ENCODE results near the gene LRIG1.

LRIG1 gene

GRCh38 chr3:66466606-66467270 lies 34.1 kb downstream of the LRIG1 start:
- no peak for DNase-seq

- no peak for DNase-seq
These were observed 35.2 kb downstream of the LRIG1 start for GRCh38 chr3:66465587-66465986.

DNA sequence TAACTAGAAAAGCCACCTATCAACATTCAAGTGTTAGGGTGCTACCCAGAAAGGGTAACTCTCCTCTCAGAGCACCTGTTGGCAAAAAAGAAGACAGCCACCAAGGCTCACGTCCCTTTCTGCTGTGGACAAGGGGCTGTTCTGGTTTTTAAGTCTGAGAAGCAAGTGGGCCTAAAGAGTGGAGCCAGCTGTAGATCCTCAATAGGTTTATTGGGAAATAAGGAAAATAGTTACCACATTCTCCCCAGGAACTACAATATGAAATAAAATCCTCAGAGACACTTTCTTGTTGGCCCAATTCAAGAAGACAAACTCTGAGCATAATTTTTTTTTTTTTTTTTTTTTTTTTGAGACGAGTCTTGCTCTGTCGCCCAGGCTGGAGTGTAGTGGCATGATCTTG lies 35.8 kb downstream of the LRIG1 start:
- DNase-seq: no peak

DNA sequence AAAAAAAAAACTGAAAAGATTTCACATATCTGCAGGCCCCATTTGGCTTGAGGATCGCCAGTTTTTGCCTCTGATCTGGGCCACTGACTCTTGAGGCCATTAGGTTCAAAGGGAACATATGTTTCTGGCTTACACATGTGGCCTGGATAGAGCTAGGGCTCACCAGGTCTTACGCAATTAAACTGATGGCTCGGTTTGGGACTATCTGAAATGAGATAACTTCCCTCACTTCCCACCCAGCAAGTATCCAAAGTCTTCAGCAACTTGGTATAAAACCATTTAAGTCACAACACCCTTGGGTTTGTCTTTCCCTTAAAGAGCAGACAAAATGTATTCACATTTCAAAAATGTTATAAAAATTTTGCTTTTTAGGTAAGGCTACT lies 36.3 kb downstream of the LRIG1 start:
- DNase-seq: no peak

- no peak for DNase-seq
These were observed 36.9 kb downstream of the LRIG1 start for GRCh38 chr3:66463730-66464511.

DNA sequence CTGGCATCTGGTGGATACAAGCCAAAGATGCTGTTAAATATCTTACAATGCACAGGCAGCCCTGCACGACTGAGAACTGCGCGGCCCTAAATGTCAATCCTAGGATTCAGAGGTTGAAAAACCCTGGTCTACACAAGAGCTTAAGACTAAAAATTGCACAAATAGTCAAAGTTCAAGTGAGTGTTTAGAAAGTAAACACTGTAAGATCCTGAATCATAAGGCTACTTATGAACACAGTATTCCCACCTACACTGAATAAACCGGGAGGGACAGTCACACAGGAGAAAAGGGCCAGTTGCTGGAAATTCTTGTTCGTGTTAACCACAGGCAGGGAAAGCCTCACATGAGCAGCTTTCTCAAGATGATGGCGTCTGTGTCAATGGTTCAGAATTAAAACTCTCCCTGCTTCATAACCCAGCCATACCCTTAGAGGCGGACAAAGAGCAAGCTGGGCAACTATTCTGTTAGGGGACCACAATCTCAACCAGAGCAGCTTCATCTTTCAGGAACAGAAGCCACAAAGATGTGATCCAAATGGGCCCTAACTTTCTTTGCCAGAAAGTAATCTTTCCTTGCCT lies 37.7 kb downstream of the LRIG1 start:
- DNase-seq: no peak

- no peak for DNase-seq
These were observed 43.6 kb downstream of the LRIG1 start for GRCh38 chr3:66457252-66457651.

GRCh38 chr3:66456711-66457173 lies 44.1 kb downstream of the LRIG1 start:
- DNase-seq: no peak

GRCh38 chr3:66454464-66454859 lies 46.4 kb downstream of the LRIG1 start:
- DNase-seq: no peak

- DNase-seq: no peak
These were observed 47.0 kb downstream of the LRIG1 start for GRCh38 chr3:66453651-66454463.

DNA sequence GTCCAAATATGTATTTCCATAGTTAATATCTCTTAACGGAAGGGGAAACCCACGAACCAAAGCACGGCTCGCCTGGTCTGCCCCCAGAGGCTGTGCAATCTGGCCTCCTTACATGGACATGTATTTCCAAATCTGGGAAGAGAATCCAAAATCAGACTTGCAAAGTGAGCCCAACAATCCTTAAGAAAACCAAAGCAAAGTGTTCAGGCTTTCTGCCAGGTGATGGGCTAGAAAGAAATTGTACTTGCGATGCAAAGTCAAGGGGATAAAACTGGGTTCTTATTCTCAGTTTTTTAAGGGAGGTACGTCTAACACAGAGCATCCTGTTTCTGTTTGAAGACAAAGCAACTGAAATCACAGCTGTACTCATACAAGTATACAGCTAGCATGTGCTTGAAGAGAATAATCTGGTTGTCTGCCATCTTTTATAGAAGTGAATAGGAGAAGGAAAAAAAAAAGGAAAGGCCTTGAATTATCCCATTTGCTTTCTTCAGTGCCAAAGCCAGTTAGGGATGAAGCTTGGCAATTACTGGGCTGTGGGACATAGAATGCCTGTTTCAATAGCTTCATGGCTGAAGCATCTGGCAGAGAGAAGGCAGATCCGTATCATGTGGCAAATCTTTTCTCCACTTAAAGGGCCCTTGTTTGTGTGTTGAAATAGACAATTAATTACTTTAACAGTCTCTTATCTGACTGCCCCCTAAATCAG lies 48.4 kb downstream of the LRIG1 start:
- no peak for DNase-seq

- no peak for DNase-seq
These were observed 49.1 kb downstream of the LRIG1 start for GRCh38 chr3:66451766-66452165.

DNA sequence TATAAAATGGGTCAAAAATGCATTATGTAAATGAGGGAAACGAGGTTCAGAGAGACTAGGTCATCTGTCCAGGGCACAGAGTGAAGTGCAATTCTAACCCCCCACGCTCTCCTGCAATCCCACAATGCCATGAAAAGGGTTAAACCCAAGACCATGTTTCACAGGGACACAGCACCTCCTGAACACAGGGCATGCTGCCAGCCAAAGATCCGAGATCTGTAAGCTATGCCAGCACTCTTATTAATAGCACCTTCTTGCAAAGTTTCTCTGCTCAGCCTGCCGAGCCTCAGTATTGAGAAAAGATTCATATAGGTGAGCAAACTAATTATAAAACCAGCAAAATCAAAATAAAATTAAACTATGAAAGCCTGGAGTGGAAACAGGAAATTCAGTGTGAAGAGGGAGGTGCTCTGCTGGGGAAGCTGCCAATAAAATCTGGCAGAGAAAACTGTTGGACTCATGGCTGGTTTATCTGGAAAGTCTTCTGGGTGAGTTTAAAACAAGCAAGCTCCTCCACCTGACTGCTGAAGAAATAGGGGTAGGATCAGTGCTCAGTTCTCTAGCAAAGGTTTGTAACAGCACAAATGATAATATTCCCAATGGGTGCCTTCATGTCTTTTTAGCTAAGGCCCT lies 50.3 kb downstream of the LRIG1 start:
- no peak for DNase-seq

- no peak for DNase-seq
These were observed 51.3 kb downstream of the LRIG1 start for GRCh38 chr3:66449411-66449974.

GRCh38 chr3:66444146-66444644 lies 56.6 kb downstream of the LRIG1 start:
- DNase-seq: no peak

DNA sequence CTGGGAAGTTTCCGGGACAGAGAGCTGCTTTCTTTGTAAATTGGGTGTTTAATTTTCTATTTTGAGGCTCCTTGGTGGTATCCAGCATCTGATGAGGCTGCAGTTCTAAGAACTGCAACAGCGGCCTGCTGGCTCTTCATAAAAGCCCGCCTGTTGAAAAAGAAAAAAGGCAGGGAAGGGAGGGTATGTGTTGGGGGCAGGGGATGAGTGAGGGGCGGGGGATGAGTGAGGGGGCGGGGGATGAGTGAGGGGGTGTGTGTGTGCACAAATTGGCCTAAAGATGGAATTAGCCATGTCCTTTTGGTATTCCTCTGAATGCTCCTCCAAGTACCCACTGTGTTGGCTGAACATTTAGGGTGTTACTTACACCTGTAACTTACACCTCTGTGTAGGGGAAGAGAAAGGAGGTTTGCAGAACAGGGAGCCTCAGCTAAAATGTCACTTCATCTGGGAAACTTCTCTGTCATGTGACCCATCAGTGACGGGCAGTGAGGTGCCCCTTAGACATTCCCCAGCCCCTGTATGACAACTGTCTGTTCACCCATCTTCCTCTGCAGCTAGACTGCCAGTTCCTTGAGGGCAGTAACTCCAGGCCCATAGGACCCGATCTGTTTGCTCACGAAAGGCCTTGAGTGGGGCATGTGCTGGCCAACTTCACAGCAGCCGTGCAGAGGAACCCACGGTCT lies 57.6 kb downstream of the LRIG1 start:
- DNase-seq: no peak

DNA sequence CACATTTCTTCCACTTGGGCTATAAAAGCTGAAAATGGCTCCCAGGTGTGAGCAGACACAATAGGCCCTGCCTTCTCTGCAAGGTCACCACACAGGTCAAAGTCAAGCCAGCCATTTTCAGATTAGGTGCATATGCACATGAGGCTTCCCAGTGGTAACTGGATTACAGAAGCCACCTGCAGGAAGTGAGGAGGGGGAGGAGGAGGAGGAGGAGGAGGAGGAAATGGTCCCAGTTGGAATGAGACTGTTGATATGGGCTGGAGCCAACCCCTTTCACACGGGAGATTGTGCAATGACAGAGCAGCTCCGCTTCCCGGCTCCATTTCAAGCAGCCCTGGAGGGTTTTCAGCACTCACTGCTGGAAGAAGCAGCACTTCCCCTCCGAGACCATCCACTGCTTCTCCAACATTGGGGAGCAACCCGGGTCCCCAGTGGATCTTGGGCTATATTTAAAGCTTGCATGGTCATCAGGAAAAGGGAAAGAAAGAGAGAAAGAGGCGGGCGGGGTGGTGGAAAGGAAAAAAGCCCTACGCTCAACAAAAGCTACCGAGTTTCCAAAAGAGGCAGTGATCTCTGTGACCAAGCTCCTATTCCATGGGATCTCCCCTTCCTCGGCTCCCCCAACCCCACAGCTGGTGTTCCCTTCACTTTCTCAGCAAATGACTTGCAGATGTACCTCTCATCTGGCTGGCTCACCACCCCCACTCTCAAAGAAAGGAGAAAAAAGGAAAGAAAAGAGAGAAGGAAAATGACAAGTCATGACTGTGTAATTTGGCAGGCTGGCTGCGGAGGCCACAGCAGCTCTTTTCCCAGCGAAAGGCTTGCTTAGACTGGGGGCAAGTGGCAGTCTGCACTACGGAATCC lies 58.3 kb downstream of the LRIG1 start:
- no peak for DNase-seq

- no peak for DNase-seq
These were observed 59.1 kb downstream of the LRIG1 start for GRCh38 chr3:66441692-66442091.

- DNase-seq: no peak
These were observed 59.7 kb downstream of the LRIG1 start for GRCh38 chr3:66441129-66441528.

All from CD4-positive, alpha-beta T cell treated with Interleukin-15 for 1 hour (primary cell).